Liver (tissue), 9 donors: ENCODE results near the gene RBPJ. TPM values are rescaled to one million over a fixed set of nuclear protein-coding genes. Genes with fewer than 3 reads are reported as not detected.
A peak's percentile ranks its signal among the peaks of the same experiment; 100 is the strongest.

Source experiments
- DNase-seq: peaks from one replicate; pipeline ENCODE4 v3.0.0-alpha.2; 2017; ENCODE audit warnings: low spot score
- H3K27ac ChIP-seq, 2 donors: one replicate each; pipeline ENCODE4 v1.7.0; 2013; ENCODE audit warnings: inconsistent platforms in 2 of 2, low read length in 2 of 2, control low read depth in 1 of 2, low read depth in 1 of 2, mild to moderate bottlenecking in 1 of 2
- H3K27me3 ChIP-seq, 4 donors: one replicate each; pipeline versions ENCODE4 v1.6.1 to v1.7.0; 2013; ENCODE audit warnings: low read length in 3 of 4, inconsistent platforms in 1 of 4, mild to moderate bottlenecking in 1 of 4, moderate library complexity in 1 of 4; ENCODE audit not compliant: control insufficient read depth in 4 of 4, insufficient read depth in 4 of 4
- H3K36me3 ChIP-seq, 4 donors: one replicate each; pipeline versions ENCODE4 v1.6.1 to v1.7.0; 2013; ENCODE audit warnings: low read length in 3 of 4, mild to moderate bottlenecking in 3 of 4, low read depth in 1 of 4, moderate library complexity in 1 of 4; ENCODE audit not compliant: control insufficient read depth in 4 of 4, insufficient read depth in 3 of 4
- H3K4me1 ChIP-seq, 4 donors: one replicate each; pipeline versions ENCODE4 v1.6.1 to v1.7.0; 2013; ENCODE audit warnings: low read length in 3 of 4, mild to moderate bottlenecking in 3 of 4, moderate library complexity in 1 of 4; ENCODE audit not compliant: control insufficient read depth in 4 of 4, insufficient read depth in 4 of 4
- H3K4me3 ChIP-seq, 3 donors: one replicate each; pipeline versions ENCODE4 v1.6.1 to v1.7.0; 2013; ENCODE audit warnings: low read length in 3 of 3, control low read depth in 1 of 3, low read depth in 1 of 3, mild to moderate bottlenecking in 1 of 3
- H3K9ac ChIP-seq, 2 donors: one replicate each; pipeline ENCODE4 v1.7.0; 2013; ENCODE audit warnings: low read length in 2 of 2, mild to moderate bottlenecking in 2 of 2, moderate library complexity in 2 of 2, control low read depth in 1 of 2, low read depth in 1 of 2
- H3K9me3 ChIP-seq, 4 donors: one replicate each; pipeline versions ENCODE4 v1.6.1 to v1.7.0; 2013; ENCODE audit warnings: low read length in 3 of 4; ENCODE audit not compliant: control insufficient read depth in 4 of 4
- ATF3 ChIP-seq: IDR thresholded peaks from 2 replicates; pipeline ENCODE4 v1.6.1; 2016; ENCODE audit warnings: antibody characterized with exemption
- CTCF ChIP-seq: fragments of 150-350 bp; IDR thresholded peaks from 2 replicates; pipeline ENCODE4 v1.5.1; 2017; ENCODE audit warnings: improper control_type of control experiment, low read depth, low read length; ENCODE audit not compliant: missing input control
- EGR1 ChIP-seq, 2 donors: IDR thresholded peaks; 2 replicates each; pipeline ENCODE4 v1.6.1; 2016 to 2018; ENCODE audit warnings: antibody characterized with exemption in 2 of 2, low read depth in 2 of 2
- FOXA1 ChIP-seq: IDR thresholded peaks from 2 replicates; pipeline ENCODE4 v1.6.1; 2016; ENCODE audit warnings: antibody characterized with exemption
- FOXA2 ChIP-seq: IDR thresholded peaks from 2 replicates; pipeline ENCODE4 v1.6.1; 2016; ENCODE audit warnings: antibody characterized with exemption
- GABPA ChIP-seq, 2 donors: IDR thresholded peaks in 1 of 2; conservative IDR thresholded peaks in 1 of 2; 2 replicates each; pipeline ENCODE4 v1.6.1; 2016; ENCODE audit warnings: antibody characterized with exemption in 2 of 2, mild to moderate bottlenecking in 1 of 2, moderate library complexity in 1 of 2
- HNF4A ChIP-seq, 2 donors: conservative IDR thresholded peaks; 2 replicates each; pipeline ENCODE4 v1.6.1; 2016; ENCODE audit warnings: antibody characterized with exemption in 2 of 2, mild to moderate bottlenecking in 2 of 2
- HNF4G ChIP-seq: IDR thresholded peaks from 2 replicates; pipeline ENCODE4 v1.6.1; 2016; ENCODE audit warnings: antibody characterized with exemption
- JUND ChIP-seq, 2 donors: IDR thresholded peaks; 2 replicates each; pipeline ENCODE4 v1.6.1; 2016; ENCODE audit warnings: antibody characterized with exemption in 2 of 2
- MAX ChIP-seq: IDR thresholded peaks from 2 replicates; pipeline ENCODE4 v1.6.1; 2016; ENCODE audit warnings: antibody characterized with exemption
- NR2F2 ChIP-seq: IDR thresholded peaks from 2 replicates; pipeline ENCODE4 v1.6.1; 2016; ENCODE audit warnings: antibody characterized with exemption
- RAD21 ChIP-seq, 2 donors: IDR thresholded peaks; 2 replicates each; pipeline ENCODE4 v1.6.1; 2016; ENCODE audit warnings: antibody characterized with exemption in 2 of 2, mild to moderate bottlenecking in 2 of 2
- RXRA ChIP-seq, 2 donors: IDR thresholded peaks; 2 replicates each; pipeline ENCODE4 v1.6.1; 2017 to 2018; ENCODE audit warnings: antibody characterized with exemption in 2 of 2, mild to moderate bottlenecking in 1 of 2
- SP1 ChIP-seq: IDR thresholded peaks from 2 replicates; pipeline ENCODE4 v1.6.1; 2018; ENCODE audit warnings: antibody characterized with exemption, mild to moderate bottlenecking
- TAF1 ChIP-seq: conservative IDR thresholded peaks from 2 replicates; pipeline ENCODE4 v1.6.1; 2016; ENCODE audit warnings: antibody characterized with exemption, mild to moderate bottlenecking
- YY1 ChIP-seq: IDR thresholded peaks from 2 replicates; pipeline ENCODE4 v1.6.1; 2016; ENCODE audit warnings: antibody characterized with exemption, mild to moderate bottlenecking
- ZBTB33 ChIP-seq: IDR thresholded peaks from 2 replicates; pipeline ENCODE4 v1.6.1; 2016; ENCODE audit warnings: antibody characterized with exemption
- WGBS: extraction: QIAGEN DNeasy Blood & Tissue Kit; methylation state at CpG from one replicate; pipeline ENCODE4 v1.1.7; 2013; 5-methylcytosine and 5-hydroxymethylcytosine counted together
- polyA plus RNA-seq, 2 donors: library from polyadenylated mRNA; stranded (reverse) in 1 of 2; unstranded in 1 of 2; fragments of 200-250 nt in 1 of 2; fragments of >200 nt in 1 of 2; fragmentation: Nextera tagmentation in 1 of 2; extraction: Ambion mirVana in 1 of 2; gene quantifications; one replicate each; pipeline versions ENCODE4 v1.2.1 to v1.2.3, GENCODE V29; 2013 to 2015
- total RNA-seq, 2 donors: library from RNA; depleted of rRNA; stranded (reverse); fragments of >200 nt; gene quantifications; one replicate each; pipeline ENCODE4 v1.2.3, GENCODE V29; 2014
- donor health status: healthy.
- donor health status: healthy.
- donor health status: healthy.
- donor health status: healthy.
- donor health status: healthy.

The RBPJ gene
- total and polyA plus RNA-seq, 4 donors: 8.0 to 32.2 (median 22.9) TPM

- Histone ChIP-seq H3K9ac (no peak overlapping the region), H3K36me3 (no peaks in the 10 kb centered on the region), H3K4me1 (peaks cover 0 to 1% (median 0%) of the 10 kb centered on the region in 4 donors), H3K27me3 (no peaks in the 10 kb centered on the region), H3K4me3 (no peak overlapping the region), H3K27ac (no peak overlapping the region), H3K9me3 (no peaks in the 10 kb centered on the region)
- 90% methylated on average over 4 of the region's 4 CpGs for WGBS
- TF ChIP-seq SP1: no peak
- TF ChIP-seq NR2F2: no peak
- no peak for TF ChIP-seq FOXA2
- TF ChIP-seq MAX: no peak
- TF ChIP-seq JUND (IDR thresholded peaks at IDR 0.05): no peak
- no peak for TF ChIP-seq HNF4G
- TF ChIP-seq TAF1: no peak
- no peak for TF ChIP-seq RAD21 (IDR thresholded peaks at IDR 0.05)
- no peak for TF ChIP-seq ZBTB33
- no peak for TF ChIP-seq RXRA (IDR thresholded peaks at IDR 0.05)
- TF ChIP-seq FOXA1: no peak
- TF ChIP-seq GABPA (IDR thresholded peaks at IDR 0.05 in 1 of 2, conservative IDR thresholded peaks at IDR 0.05 in 1 of 2): no peak
- TF ChIP-seq HNF4A (conservative IDR thresholded peaks at IDR 0.05): no peak
- TF ChIP-seq CTCF: no peak
- TF ChIP-seq EGR1 (IDR thresholded peaks at IDR 0.05; ENCODE audit: low read depth in 2 of 2): no peak
- DNase-seq: no peak
Observed at GRCh38 chr4:26285272-26285671, 35.5 kb upstream of the RBPJ start.

GRCh38 chr4:26287756-26288155, 33.1 kb upstream of the RBPJ start:
- 85% methylated on average over 1 of the region's 1 CpG for WGBS
- TF ChIP-seq FOXA1 (no peak), RAD21 (IDR thresholded peaks at IDR 0.05) (no peak), ATF3 (no peak), SP1 (no peak), ZBTB33 (no peak), FOXA2 (no peak), MAX (no peak), GABPA (IDR thresholded peaks at IDR 0.05 in 1 of 2, conservative IDR thresholded peaks at IDR 0.05 in 1 of 2) (no peak), TAF1 (no peak), CTCF (no peak), YY1 (no peak), HNF4G (no peak), EGR1 (IDR thresholded peaks at IDR 0.05; ENCODE audit: low read depth in 2 of 2) (no peak)
- H3K36me3 ChIP-seq: no peaks in the 10 kb centered on the region
- H3K9me3 ChIP-seq: no peaks in the 10 kb centered on the region
- H3K9ac ChIP-seq: no peak overlapping the region
- no peaks in the 10 kb centered on the region for H3K27me3 ChIP-seq
- DNase-seq: no peak
- peak overlapping the region in 1 of 2 donors; percentile 56 for H3K27ac ChIP-seq
- no peaks in the 10 kb centered on the region for H3K4me1 ChIP-seq
- no peak overlapping the region for H3K4me3 ChIP-seq
